Ectodermal cell (in vitro differentiated cells): ENCODE measurements around the gene DRC3. TPM values are rescaled to one million over a fixed set of nuclear protein-coding genes. Genes with fewer than 3 reads are reported as not detected.

Experiments
- H3K27ac ChIP-seq: 2 replicates; pipeline ENCODE4 v1.7.0; 2013; ENCODE audit warnings: mild to moderate bottlenecking, low read depth, low read length; ENCODE audit not compliant: insufficient read depth, poor library complexity, severe bottlenecking
- H3K27me3 ChIP-seq: 2 replicates; pipeline ENCODE4 v1.7.0; 2013; ENCODE audit warnings: mild to moderate bottlenecking, low read length; ENCODE audit not compliant: insufficient read depth, control insufficient read depth, poor library complexity, severe bottlenecking
- H3K36me3 ChIP-seq: one replicate; pipeline ENCODE4 v1.7.0; 2013; ENCODE audit warnings: low read length; ENCODE audit not compliant: control insufficient read depth, insufficient read depth
- H3K4me1 ChIP-seq: one replicate; pipeline ENCODE4 v1.7.0; 2013; ENCODE audit warnings: low read length; ENCODE audit not compliant: control insufficient read depth, insufficient read depth
- H3K4me3 ChIP-seq: 2 replicates; pipeline ENCODE4 v1.7.0; 2013; ENCODE audit warnings: low read depth, low read length, control low read depth; ENCODE audit not compliant: insufficient read depth
- H3K9me3 ChIP-seq: 2 replicates; pipeline ENCODE4 v1.7.0; 2013; ENCODE audit warnings: mild to moderate bottlenecking, low read length, moderate library complexity; ENCODE audit not compliant: control insufficient read depth
- WGBS, 2 experiments: methylation state at CpG; one replicate each; pipeline ENCODE4 v1.1.7; 2013; ENCODE audit warnings: missing lambda C conversion rate in 2 of 2; 5-methylcytosine and 5-hydroxymethylcytosine counted together
- polyA plus RNA-seq, 4 experiments: library from polyadenylated mRNA; stranded (reverse); fragments of 50-300 nt; gene quantifications; one replicate each; pipeline ENCODE4 v1.2.3, GENCODE V29; 2013

The DRC3 gene, protein sequence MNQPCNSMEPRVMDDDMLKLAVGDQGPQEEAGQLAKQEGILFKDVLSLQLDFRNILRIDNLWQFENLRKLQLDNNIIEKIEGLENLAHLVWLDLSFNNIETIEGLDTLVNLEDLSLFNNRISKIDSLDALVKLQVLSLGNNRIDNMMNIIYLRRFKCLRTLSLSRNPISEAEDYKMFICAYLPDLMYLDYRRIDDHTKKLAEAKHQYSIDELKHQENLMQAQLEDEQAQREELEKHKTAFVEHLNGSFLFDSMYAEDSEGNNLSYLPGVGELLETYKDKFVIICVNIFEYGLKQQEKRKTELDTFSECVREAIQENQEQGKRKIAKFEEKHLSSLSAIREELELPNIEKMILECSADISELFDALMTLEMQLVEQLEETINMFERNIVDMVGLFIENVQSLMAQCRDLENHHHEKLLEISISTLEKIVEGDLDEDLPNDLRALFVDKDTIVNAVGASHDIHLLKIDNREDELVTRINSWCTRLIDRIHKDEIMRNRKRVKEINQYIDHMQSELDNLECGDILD
- polyA plus RNA-seq (2013, experiment 1 of 4), result 2.6 TPM
- polyA plus RNA-seq (2013, experiment 2 of 4), result 2.7 TPM
- 1.7 TPM for polyA plus RNA-seq (2013, experiment 3 of 4)
- polyA plus RNA-seq (2013, experiment 4 of 4), result 3.3 TPM

DNA sequence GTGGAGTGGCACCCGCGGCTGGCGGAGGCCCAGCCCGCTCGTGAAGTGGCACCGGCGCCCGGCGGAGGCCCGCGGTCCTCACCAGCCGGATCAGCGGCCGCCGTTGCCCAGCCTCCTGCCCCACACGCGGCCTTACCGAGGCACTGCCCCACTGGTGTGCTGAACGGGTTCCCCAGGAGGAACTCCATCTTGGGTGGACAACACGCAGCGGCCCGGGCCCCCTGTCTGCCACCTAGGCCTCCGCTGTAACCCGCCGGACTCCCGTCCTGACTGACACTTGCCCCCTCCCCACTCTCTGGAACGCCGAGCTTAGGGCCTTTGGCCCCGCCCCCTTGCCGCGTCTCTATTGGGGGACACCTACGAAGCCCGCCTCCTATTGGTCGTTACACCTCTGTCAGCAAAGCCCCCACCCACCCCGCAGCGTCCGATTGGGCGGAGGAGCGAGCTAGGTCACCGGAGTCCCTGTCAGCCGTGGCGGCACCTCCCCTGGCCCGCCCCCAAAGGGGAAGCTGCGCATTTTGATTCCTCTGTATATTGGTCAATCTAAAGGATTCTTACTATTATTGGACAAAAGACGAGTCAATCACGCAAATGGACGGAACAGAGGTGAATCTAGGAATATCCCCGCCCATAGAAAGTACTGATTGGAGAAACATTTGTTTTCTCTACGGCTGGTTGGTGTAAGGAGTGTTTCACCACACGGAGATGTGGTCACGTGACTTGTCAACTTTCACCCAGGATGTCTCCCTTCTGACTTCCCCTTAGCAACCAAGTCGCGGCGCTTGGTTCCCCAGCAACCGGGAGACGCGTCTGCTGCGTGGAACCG is at the start of gene DRC3, which contains the start of gene TOM1L2:
TSS of gene DRC3 (plus strand) at position 737 of the 826 bp plus-strand sequence. CDS start 4,737 bp downstream, outside the sequence.
TSS of gene TOM1L2 (minus strand) at position 275 of the 826 bp plus-strand sequence. CDS start at position 188, 87 bp downstream.
- no peak within 1 kb of the TSS for H3K27ac ChIP-seq
- no peaks in the 10 kb centered on the region for H3K36me3 ChIP-seq
- H3K27me3 ChIP-seq, result peaks cover 6% of the 10 kb centered on the region
- no peaks in the 10 kb centered on the region for H3K9me3 ChIP-seq
- 1% methylated on average over 59 of the region's 59 CpGs for WGBS, 2 experiments
- H3K4me3 ChIP-seq, result peak within 1 kb of the TSS; percentile 51
- peaks cover 6% of the 10 kb centered on the region for H3K4me1 ChIP-seq

DNA sequence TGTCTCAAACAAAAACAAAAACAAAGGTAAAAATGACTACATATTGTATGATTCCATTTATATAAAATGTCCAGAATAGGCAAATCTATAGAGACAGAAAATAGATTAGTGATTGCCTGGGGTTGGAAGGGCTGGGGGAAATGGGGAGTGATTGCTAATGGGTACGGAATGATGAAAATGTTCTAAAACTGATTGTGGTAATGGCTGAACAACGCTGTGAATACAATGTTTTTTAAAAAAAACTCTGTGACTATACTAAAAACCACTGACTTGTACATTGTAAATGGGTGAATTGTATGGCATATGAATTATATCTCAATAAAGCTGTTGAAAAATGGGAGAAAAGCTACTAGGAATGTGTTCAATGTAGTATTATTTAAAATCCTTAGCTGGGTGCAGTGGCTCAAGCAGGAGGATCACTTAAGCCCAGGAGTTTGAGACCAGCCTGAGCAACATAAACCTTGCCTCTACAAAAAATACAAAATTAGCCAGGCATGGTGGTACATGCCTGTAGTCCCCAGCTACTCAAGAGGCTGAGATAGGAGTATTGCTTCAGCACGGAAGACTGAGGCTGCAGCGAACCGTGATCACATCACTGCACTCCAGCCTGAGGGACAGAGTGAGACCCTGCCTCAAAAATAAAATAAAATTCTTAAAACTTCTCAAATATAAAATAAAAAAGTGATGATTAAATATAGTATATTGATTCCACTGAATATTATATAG is 48.4 kb upstream of the DRC3 start:
- Histone ChIP-seq H3K36me3 (no peaks in the 10 kb centered on the region), H3K27ac (no peak overlapping the region), H3K4me3 (no peak overlapping the region), H3K9me3 (no peaks in the 10 kb centered on the region), H3K27me3 (no peaks in the 10 kb centered on the region), H3K4me1 (peaks cover 44% of the 10 kb centered on the region)
- 92 to 96% methylated on average over 4 to 5 of the region's 5 CpGs for WGBS, 2 experiments

DNA sequence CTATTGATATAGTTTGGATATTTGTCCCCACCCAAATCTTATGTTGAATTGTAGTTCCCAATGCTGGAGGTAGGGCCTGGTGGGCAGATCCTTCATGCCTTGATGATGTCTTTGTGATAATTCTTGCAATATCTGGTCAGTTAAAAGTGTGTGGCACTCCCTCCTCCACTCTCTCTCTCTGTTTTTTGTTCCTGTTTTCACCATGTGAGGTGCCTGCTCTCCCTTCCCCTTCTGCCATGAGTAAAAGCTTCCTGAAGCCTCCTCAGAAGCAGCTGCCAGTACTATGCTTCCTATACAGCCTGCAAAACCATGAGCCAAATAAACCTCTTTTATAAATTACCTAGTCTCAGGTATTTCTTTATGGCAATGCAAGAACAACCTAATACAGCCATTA is 47.8 kb upstream of the DRC3 start:
- Histone ChIP-seq H3K4me3 (no peak overlapping the region), H3K27me3 (no peaks in the 10 kb centered on the region), H3K27ac (no peak overlapping the region), H3K36me3 (no peaks in the 10 kb centered on the region), H3K9me3 (no peaks in the 10 kb centered on the region), H3K4me1 (peaks cover 41% of the 10 kb centered on the region)

DNA sequence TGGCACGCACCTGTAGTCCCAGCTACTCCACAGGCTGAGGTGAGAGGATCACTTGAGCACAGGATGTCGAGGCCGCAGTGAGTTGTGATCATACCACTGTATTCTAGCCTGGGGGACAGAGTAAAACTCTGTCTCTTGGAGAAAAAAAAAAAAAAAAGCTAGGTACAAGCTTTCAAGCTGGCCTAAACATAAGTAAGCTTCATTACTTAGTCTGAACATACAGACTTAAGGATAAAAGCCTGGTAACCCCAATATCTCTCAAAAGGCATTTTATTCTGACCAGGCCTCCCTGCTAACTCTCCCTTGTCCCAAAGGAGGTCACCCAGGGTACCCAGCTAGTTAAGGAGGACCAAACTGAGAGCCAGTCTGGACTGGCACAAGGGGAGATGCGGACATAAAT is 46.6 kb upstream of the DRC3 start:
- H3K9me3 ChIP-seq, result no peaks in the 10 kb centered on the region
- H3K36me3 ChIP-seq, result no peaks in the 10 kb centered on the region
- WGBS, 2 experiments, result 84% methylated on average over 4 of the region's 4 CpGs
- H3K27ac ChIP-seq, result no peak overlapping the region
- H3K4me3 ChIP-seq, result no peak overlapping the region
- H3K4me1 ChIP-seq, result peaks cover 37% of the 10 kb centered on the region
- no peaks in the 10 kb centered on the region for H3K27me3 ChIP-seq

DNA sequence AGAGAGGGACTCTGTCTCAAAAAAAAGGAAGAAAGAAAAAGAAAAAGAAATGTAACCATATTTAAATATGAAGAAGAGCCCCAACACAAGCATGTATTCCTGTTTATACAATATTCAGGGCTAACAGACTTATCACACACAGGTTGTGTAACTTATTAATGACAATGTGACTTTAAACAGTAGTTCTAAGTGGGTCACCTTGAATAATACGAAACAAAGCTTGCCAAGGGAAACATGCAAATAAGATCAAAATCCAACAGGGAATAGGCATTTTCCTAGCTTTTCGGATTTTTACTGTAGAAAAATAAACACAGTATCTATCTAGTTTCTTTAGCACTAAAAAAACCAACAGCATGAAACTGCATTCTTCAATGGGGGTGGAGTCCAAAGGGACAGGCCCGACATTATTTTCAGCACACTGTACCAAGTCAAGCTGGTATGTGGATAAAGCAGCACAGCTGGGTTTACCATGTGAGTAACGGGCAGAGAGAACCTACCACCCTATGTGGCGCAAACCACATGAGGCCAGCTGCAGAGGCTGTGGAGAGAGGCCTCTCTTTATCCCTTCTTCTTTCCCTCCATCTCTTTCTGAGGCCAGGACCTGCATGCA is 45.7 kb upstream of the DRC3 start:
- H3K4me1 ChIP-seq, result peaks cover 28% of the 10 kb centered on the region
- no peaks in the 10 kb centered on the region for H3K36me3 ChIP-seq
- H3K27me3 ChIP-seq, result no peaks in the 10 kb centered on the region
- H3K9me3 ChIP-seq, result no peaks in the 10 kb centered on the region
- H3K4me3 ChIP-seq, result no peak overlapping the region
- no peak overlapping the region for H3K27ac ChIP-seq
- 78 to 81% methylated on average over 5 of the region's 5 CpGs for WGBS, 2 experiments

DNA sequence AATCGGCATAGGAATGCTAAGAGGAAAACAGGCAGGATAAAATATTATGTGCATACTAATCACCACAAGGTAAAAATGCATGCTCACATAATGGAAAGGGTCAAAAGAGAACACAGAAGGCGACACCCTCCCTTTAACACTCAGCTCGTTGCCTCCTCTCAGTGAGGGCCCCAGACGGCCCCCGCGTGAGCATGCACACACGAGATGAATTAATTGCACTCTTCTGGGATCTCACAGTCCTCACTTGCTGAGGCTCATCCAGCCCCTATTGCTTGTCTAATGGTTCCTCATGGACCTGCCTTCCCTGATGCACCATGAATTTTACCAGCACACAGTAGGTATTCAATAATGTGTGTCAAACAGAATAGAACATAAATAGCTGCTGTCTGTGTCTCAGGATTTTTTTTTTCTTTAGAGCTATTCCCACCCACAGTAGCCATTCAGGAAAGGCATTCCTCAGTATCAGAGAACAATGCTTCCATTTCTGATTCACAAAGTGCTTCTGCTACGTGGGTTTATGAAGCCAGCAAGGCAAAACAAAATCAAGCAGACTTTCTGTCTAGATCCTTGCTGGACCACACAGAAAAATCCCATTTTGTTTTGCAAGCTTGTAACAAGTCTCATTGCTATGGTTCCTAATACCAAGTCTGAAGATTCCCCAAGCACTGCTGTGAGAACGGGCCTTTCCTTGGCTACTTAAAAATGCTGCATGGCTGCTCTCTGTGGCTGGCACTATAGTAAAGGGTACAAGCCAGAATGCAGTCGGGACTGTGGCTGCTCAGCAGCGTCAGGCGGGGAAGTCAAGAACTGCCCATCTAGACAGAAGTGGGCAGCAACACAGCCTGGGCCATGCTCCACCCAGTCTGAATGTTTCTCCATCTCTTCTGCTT is 44.0 kb upstream of the DRC3 start:
- Histone ChIP-seq H3K4me1 (peaks cover 20% of the 10 kb centered on the region), H3K9me3 (no peaks in the 10 kb centered on the region), H3K4me3 (no peak overlapping the region), H3K27me3 (no peaks in the 10 kb centered on the region), H3K36me3 (no peaks in the 10 kb centered on the region), H3K27ac (peak overlapping the region; percentile 29)
- 59 to 66% methylated on average over 12 of the region's 12 CpGs for WGBS, 2 experiments

DNA sequence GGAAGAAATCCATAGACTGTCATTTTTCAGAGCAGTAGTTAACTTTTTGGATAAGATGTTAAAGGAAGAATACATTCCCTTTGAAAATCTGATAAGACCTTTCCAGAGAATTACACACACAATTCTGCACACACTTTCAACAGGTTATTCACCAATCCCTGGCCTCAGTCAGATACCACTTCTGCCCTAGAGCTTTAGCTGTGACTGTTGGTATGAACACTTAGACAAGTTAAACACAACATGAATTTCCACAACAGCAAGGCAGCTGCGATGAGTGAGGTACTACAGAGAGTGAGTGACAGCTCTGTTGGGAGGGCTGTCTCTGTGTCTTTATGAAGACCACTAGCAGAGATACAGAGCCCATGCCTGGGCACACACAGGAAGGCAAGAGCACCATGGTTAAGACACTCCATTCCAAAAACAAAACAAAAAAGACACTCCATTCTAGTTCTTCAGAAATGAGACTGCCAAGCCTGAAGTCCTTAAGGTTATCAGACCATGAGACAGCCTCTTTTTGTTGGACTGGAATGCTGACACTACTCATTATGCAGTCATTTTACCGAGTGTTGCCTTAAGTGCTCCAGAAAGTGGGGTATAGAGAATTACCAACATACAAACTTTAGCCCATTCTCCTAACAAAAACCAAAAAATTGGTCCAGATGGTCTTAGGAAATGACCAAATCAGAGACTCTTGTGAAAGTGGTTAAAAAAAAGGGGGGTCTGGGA is 42.8 kb upstream of the DRC3 start:
- Histone ChIP-seq H3K36me3 (no peaks in the 10 kb centered on the region), H3K4me1 (peaks cover 22% of the 10 kb centered on the region), H3K9me3 (no peaks in the 10 kb centered on the region), H3K27me3 (no peaks in the 10 kb centered on the region), H3K4me3 (no peak overlapping the region), H3K27ac (no peak overlapping the region)
- WGBS, 2 experiments, result 94 to 96% methylated on average over 2 of the region's 2 CpGs

DNA sequence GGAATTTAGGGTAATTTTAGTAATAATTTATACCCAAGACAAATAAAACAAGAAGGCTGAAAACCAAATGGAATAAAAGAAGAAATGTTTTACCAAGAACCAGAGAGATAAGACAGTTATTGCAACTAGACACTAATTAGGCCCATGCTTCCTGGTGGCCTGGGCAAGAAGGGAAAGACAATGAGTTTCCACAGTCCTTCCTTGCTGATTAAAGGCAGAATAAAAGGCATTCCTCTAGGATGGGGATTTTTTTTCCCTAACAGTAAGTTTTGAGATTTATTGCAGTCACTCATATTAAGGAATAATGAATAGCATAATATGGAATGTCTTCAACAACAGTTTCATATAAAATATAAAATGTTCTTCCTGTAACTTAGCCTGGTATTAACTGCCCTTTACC is 42.0 kb upstream of the DRC3 start:
- Histone ChIP-seq H3K27me3 (no peaks in the 10 kb centered on the region), H3K36me3 (no peaks in the 10 kb centered on the region), H3K4me1 (peaks cover 31% of the 10 kb centered on the region), H3K9me3 (no peaks in the 10 kb centered on the region), H3K27ac (no peak overlapping the region), H3K4me3 (no peak overlapping the region)
